GM21423 (cell line): ENCODE data around the gene LMO7.
"Not testable (repeated sequence)": the region's sequence is repeated elsewhere in the genome, so short reads cannot be mapped to it uniquely, and the experiment has no call there.

ENCODE experiments used
- ATAC-seq: cut with Tn5 transposase; IDR thresholded peaks from one replicate; pipeline ENCODE4 v1.9.1; 2021; ENCODE audit warnings: mild to moderate bottlenecking, moderate library complexity; ENCODE audit not compliant: unreplicated experiment

The LMO7 gene

DNA sequence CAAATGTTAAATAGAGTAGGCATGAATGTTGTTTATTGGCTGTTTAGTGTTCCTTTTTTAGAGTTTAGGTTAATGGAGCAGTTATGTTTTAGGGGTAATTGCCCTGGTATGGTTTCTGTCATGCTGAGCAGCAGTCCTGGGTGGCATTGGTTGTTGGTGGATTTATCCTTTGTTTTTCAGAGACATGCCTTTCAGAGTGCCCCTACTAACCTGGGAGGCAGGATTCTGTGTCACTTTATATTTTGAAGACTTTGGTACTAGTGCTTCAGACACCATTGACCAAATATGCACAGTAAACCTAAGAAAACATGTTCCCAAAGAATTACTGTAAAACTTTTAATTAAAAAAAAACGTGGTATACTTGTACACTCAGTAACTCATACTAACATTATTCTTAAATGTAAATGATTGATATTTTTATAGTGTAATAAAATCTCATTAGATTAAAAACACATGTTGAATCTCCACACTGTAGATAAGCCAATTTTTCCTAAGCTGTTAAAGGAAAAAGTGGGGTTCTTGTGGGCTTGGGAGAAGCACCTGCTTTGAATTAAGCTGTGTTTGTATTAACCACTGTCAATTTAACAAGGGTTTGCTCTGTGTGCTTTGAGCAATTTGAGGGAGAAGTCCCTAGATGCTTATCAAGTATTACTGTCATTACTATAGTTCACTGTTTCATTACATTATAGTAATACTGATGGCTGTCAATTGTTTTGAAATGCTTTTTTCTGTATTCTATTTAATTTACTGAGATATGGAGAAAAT is 133.2 kb downstream of the LMO7 start:
- ATAC-seq = no peak

DNA sequence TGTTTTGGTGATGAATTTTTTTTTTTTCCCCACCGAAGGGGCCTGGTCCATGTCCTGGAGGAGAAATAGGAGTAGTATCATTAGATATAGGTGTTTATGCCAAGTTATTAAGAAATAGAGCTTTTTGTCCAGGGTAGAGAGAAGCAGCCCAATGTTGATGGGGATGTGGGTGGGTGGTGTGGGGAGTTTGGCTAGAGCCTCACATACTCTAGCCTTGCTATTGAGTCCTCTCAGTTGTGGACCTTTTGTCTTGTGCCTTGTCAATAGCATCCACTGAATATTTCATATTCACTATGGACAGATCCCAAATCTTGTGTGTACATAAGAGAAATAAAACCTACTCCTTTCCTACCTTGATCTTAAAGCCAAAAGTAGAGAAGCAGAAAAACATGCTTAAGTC is 134.0 kb downstream of the LMO7 start:
- no peak for ATAC-seq

DNA sequence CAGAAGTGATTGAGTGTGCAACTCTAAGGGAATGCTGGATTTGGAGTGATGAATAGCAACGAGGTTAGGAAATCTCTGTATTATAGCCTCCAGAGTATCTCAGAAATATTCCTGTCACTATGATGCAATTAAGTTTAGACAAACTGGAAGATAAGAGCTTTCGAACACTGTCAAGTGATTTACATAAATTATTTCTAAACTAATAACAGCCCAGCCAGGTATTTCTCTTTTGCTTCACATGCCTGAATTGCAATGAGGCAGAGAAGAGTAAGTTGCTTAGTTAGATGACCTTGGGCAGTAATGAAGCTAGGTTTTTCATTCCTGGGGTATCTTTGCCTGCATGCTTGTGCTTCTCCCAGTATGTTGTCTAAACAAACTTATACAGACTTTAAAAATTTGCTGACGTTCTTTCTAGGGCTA is 134.5 kb downstream of the LMO7 start:
- no peak for ATAC-seq

DNA sequence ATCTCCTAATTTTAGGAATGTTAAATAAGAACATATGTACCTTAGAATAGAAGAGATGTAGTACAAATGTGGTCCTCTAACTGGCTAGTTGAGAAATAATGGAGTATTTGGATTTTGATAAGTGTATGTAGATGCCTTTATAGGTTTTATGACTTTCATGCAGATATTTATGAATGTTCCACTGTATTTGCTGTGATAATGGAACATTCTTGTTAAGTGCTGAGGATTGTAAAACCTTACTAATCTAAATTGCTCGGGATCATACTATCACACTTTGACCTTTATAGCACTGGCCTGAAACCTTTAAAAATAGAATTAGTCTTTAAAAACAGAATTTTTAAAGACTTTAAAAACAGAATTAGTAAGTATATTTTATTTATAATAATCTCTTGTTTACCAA is 135.1 kb downstream of the LMO7 start:
- no peak for ATAC-seq

DNA sequence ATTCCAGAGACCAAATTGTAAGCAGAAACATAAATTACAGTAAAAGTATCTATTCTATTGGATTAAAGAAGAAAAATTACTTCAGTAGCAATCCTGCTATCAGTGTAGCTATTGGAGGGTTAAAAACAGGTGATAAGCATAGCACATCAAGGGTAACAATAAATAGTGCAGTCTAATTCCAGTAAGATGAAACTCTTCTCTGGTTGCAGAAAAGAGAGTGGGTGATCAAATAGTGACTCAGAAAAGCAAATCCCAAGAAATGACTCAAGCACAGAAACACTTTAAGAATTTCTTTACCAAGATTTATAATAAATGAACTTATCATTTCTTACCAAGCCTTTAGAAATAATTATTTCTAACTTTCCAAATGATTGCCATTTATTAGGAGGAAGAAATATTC is 135.7 kb downstream of the LMO7 start:
- ATAC-seq = no peak

DNA sequence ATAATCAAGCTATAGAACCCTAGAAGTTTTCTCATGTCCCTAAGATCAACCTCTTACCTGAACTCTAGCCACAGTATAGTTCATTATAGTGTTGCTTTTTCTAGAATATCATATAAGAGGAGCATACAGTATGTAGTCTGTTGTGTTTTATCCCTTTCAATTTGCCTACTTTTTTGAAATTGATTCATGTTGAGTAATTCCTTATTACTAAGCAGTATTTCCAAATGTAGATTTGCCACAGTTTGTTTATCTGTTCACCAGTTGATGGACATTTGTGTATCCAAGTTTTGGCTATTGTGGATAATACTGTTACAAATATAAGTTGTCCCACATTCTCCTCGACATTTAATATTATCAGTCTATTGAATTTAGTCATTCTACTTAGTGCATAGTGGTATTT is 138.0 kb downstream of the LMO7 start:
- no peak for ATAC-seq

DNA sequence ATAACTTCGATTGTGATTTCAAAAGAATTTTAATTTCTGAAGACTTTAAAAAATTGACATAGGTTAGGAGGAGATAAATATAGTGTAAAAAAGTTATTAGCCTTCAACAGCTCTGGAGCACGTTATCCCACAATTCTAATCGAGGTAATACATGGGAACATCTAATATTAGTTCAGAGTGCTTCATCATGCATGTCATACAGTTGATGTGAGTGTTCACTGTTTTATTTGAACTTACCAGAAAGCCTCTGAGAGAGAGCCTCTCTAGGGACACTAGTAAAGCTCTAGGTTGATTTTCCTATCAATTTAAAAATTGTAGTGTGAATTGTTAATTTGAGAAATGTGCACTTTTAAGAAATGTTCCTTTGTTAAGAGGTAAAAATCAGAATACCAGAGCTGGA is 140.4 kb downstream of the LMO7 start:
- ATAC-seq = no peak

DNA sequence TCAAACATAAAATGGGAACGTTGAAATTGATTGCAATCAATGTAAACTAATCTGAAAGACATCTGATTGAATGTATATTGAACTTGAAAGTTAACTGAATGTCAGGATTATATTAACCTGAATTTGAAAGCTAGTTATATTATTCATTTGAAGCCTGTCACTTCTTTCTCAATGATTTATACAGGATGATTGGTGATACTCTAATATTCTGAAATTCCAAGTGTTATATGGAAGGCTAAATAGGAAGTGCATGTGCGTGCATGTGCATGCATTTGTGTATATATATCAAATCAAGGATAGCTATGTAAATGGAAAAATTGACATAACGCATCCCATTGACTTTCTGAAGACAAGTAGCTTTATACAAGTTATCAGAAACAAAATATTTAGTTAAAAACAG is 143.3 kb downstream of the LMO7 start:
- no peak for ATAC-seq

DNA sequence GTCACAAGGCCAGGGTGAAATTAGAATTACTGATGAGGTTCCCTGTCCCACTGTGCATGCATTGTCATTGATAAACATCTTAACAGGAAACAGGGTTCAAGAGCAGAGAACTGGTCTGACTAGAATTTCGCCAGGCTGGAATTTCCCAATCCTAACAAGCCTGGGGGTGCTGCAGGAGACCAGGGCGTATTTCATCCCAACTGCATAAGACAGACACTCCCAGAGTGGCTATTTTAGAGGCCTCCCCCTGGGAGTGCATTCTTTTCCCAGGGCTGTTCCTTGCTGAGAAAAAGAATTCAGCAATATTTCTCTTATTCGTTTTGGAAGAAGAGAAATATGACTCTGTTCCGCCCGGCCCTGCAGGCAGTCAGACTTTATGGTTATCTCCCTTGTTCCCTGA is 144.0 kb downstream of the LMO7 start:
- not testable (repeated sequence) for ATAC-seq

DNA sequence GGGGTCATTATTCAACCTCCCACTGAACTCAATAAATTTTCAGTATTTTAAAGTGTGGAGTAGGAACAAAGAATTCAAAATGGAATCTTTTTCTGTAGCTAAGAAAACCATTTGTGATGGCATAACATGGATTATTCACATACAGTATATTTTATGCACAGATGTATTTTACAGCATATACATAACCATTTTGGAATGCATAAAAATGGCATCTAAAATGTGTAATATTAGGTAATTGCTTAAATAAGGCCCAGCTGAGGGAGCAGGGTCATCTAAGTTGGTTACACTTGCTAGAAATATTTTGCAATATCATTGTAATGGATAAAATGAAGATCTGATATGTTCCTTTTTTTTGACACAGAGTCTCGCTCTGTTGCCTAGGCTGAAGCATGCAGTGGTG is 146.9 kb downstream of the LMO7 start:
- no peak for ATAC-seq

DNA sequence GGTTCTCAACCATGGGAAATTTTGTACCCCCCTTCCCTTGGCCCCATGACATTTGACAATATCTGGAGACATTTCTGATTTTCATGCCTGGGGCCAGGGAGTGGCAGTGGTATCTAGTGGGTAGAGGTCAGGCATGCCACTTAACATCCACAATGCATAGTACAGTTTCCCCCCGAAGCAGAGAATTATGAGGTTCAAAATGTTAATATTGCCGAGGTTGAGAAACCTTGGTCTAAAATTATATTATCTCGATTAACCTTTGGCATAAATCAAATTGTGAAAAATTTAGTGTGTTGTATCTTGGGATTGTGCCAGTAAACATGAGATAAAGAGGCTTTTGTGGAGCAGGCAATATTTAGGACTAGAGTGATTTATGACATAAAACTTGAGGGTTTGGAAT is 147.9 kb downstream of the LMO7 start:
- ATAC-seq = no peak

DNA sequence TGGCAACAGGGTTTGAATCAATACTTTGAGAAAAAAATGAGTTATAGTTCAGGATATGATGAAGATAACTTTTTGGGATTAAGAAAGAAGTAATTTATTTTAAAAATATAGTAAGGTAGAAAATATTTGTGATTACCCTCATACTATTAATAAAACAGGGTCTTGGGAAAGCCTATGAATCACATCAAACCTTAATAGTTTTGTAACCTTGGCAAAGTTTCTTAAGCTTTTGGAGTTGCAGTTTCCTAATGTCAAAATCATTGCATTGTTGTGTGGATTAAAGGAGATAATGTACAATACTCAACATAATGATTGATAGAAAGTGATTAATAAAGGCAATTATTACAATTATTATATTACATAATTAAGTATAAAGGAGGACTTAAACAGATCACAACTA is 149.0 kb downstream of the LMO7 start:
- ATAC-seq = no peak

DNA sequence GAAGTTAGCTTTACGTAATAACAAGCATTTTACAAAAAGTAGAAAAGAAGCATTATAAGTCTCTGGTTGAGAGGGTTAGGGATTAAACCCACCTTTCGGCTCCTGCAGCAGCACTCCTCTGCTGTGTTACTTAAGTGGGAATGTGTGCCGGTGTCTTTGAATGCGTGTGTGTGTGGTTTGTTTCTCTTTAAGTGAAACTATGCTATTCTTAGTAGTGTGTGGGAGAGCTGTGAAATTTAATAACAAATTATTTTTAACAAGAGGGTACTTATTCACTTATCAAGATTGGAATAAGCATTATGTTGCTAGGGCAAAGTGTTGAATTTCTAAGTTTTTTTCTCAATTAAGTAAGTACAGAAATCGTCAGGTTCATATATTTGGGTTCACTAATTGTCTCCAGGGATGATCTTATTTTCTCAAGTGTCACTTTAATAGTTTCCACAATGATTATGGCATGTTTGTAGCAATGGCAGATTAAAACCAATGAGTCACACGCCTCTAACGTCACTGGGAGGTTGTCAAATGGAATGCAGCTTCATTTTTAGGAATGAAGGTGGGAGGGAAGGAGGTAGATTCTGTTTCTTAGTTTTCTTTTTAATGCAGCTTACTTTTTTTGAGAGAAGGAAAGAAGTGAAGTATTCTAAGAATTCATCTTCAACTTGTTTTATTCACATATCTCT is 151.3 kb downstream of the LMO7 start:
- ATAC-seq = no peak

DNA sequence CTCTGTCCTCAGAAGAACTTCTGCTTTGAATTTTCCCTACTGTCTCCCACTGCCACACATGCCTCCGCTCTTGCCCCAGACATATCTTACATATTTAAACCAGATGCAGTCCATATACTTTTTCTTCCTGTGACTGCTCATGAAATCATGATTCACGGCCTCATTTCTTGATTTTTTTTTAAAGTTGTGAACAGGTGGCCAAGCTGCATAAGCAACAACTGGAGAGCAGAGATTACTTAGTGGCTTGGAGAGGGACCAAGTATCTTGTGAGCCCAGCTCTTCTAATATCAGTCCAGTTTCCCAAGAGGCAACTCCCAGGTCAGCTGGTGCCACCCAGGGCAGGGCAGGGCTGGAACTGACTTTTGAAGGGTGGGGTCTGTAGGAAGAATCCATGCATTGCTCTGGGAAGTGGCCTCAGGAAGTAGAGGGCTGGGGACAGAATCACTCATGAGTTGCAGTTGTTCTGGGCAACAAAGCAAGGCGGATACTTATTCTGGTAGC is 152.4 kb downstream of the LMO7 start:
- ATAC-seq = no peak

DNA sequence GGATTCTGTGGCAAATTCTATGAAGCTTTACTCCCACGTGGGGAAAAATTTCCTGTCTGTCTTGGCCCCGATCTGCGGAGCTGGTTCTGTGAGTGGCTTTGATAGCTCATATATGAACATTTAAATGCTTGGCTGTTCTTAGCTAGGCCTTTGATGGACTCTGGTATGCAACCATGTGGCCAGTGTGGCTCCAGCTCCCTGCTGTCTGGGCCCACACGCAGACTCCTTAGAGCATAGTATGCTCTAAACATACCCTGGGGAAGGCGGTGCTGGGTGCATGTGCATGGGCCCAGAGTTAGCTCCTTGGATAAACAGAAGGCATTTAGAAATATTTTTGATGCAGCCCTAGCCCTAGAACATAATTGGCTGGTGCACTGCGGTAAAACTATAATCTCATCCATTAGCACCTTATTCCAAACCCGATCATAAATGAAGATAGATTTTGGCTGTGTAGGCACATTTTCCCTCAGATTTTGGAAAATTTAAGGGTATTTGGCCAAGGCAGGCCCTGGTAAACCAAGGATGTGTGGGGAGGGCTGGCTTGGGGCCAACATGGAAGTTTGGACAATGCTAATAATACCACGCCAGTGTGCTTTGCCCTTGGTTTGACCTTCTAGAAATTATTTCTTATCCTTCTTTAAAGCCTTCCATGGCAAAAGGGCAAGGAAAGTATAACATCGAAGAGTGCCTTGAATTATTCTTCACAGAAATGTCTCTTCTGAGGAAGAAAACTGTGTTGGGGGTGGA is 153.5 kb downstream of the LMO7 start:
- ATAC-seq = no peak

DNA sequence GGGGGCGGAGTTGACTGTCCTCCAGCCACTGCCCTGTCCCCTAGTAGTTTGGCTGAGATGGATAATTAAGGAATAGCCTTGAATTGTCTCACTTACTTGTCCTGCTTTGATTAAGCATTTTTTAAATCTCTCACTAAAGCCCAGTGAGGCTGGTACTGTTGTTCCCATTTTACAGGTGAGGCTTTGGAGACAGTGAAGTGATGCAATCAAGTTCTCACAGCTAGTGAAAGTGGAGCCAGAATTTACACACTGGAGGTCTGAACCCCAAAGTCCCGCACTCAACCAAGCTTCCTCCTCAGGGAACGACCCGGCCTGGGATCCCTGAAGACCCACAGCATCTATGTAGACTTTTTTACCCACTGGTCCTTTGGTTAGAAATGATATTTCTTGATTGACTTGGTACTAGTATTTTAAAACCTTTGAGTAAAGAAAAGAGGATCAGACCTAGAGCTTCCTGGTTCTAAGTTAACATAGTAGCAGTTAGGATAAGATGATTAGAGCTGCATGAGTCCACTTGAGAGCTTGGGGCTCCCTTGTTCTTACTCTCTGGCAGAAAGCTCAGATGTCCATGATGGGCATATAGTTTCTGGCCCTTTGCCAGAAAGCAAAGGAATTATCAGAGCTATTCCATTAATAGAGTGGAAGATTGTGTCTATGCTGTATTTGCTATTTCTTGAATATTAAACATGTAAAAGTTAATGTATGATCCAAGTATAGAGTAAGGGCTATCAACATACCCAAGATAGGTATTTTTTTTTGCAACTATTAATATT is 154.3 kb downstream of the LMO7 start:
- no peak for ATAC-seq

DNA sequence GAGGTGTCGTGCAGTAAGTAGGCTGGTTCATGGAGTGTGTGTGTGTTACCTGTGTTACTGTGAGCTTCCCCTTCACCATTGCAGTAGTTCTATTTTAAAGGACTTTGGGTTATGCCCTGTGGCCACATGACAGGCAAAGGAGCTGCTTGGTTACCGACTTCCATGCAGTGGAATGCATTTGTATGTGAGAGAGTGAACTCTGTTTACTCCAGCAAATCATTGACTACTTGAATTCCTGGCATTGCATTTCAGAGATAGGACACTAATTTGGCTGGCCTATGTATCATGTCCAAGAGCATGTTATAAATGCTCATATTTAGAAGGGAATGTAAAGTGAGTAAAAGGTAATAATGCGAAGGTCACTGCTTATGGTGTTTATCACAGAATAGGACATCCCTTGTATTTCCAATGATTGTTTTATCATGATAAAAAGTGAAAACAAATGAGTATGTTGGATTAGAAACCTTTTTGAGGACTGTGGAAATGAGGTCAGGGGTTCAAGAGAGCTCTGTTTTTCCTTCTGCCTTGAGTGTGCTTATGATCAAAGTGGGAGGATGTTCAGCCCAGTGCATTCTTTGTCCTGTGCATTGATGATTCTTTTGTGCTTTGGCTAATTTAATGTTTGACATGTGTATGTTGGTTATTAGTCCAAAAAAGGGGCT is 156.5 kb downstream of the LMO7 start:
- no peak for ATAC-seq

DNA sequence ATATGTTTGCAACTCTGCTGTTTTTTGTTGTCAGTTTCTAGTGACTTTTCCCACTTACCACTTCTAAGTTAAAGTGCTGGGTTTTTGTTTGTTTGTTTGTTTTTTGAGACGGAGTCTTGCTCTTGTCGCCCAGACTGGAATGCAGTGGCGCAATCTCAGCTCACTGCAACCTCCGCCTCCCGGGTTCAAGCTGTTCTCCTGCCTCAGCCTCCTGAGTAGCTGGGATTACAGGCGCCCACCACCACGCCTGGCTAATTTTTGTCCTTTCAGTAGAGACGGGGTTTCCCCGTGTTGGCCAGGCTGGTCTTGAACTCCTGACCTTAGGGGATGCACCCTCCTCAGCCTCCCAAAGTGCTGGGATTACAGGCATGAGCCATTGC is 157.0 kb downstream of the LMO7 start:
- ATAC-seq = not testable (repeated sequence)

DNA sequence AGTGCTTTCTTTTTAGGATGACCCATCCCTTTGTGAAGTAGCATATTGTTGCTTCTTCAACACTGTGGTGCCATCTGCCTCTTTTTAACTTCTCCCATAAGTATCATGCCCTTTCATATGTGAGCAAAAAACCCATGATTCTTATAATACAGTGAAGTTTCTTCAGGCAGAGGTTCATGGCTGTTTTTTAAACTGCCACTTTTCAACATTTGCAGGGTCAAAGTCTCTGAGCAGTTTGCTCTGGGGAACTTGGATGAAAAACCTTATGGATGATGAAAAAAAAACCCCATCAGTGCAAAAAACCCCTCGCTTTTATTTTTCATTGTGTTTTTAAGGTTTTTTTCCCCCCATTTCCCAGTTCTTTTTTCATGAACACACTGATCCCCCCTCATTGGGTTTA is 158.5 kb downstream of the LMO7 start:
- no peak for ATAC-seq

DNA sequence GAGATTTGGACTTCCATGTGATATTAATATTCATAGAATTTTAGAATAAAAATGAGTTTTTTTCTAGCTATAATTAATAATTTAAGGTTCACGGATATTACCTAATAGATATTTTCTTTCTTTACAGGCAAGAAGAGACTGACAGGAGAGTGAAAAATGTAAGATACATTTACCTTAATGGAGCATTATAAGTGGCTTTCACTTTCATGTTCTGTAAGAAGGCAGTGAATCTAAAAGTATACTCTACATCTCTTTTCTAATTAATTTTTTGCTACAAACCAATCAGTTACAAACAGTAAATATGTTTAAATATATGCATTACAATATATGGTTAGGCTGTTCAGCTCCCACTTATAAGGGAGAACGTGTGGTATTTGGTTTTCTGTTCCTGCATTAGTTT is 159.1 kb downstream of the LMO7 start:
- no peak for ATAC-seq

DNA sequence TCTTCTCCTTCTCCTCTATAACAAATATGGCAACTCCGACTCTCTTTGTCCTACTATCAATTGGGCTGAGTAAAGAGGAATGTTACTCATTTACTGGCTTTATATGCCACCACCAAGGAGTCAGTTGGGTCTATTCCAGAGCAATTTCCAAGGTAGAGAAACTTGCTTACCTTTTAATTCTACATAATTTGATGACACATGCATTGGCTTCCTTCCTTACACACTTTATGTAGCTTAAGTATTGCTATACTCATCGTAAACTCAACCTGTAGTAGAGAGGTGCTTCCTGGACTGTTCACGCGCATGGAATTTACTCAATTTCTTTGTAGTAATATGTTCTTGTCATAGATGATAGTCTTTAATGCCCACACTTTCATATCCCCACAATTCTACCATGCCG is 160.7 kb downstream of the LMO7 start:
- no peak for ATAC-seq
